Activated T-helper 1 cell treated with anti-CD3 and anti-CD28 coated beads, Interleukin-12 subunit alpha, Interleukin-12 subunit beta, Interleukin-2, Interleukin-4 antibody, amounts not matched to agents 30 ng/mL and 10 ng/mL and 1 ng/mL, durations not matched to agents 14 hours and 24 hours and 36 hours (primary cell): ENCODE measurements around the gene REM1. TPM values are rescaled to one million over a fixed set of nuclear protein-coding genes. Genes with fewer than 3 reads are reported as not detected.
A peak's percentile ranks its signal among the peaks of the same experiment; 100 is the strongest.
"Not testable (repeated sequence)": the region's sequence is repeated elsewhere in the genome, so short reads cannot be mapped to it uniquely, and the experiment has no call there.

ENCODE experiments used
- DNase-seq: peaks from one replicate; pipeline ENCODE4 v3.0.0; 2021; ENCODE audit warnings: low spot score
- H3K27ac Mint-ChIP-seq: one replicate; pipeline ENCODE4 v1.8.0; 2021; ENCODE audit warnings: mild to moderate bottlenecking, mixed read lengths
- H3K27me3 Mint-ChIP-seq: one replicate; pipeline ENCODE4 v1.8.0; 2022; ENCODE audit warnings: mild to moderate bottlenecking, moderate library complexity, mixed read lengths; ENCODE audit not compliant: insufficient read depth
- H3K36me3 Mint-ChIP-seq: one replicate; pipeline ENCODE4 v1.8.0; 2021; ENCODE audit warnings: low read depth, mixed read lengths
- H3K4me1 Mint-ChIP-seq: one replicate; pipeline ENCODE4 v1.8.0; 2021; ENCODE audit warnings: low read depth, mixed read lengths
- H3K4me3 Mint-ChIP-seq: one replicate; pipeline ENCODE4 v1.8.0; 2021; ENCODE audit warnings: mild to moderate bottlenecking, moderate library complexity, mixed read lengths
- H3K9me3 Mint-ChIP-seq: one replicate; pipeline ENCODE4 v1.8.0; 2021; ENCODE audit warnings: mixed read lengths
- intact Hi-C: fragments of 100-400 bp; cut with micrococcal nuclease; formaldehyde crosslinking; loops from one replicate; pipeline ENCODE4 v1.15.1; 2024
- total RNA-seq: library from RNA; stranded (reverse); gene quantifications from 2 replicates; pipeline ENCODE4 v1.2.3, GENCODE V29; 2022

Gene REM1
- total RNA-seq, 1 donor from 2014 or later: not detected

DNA sequence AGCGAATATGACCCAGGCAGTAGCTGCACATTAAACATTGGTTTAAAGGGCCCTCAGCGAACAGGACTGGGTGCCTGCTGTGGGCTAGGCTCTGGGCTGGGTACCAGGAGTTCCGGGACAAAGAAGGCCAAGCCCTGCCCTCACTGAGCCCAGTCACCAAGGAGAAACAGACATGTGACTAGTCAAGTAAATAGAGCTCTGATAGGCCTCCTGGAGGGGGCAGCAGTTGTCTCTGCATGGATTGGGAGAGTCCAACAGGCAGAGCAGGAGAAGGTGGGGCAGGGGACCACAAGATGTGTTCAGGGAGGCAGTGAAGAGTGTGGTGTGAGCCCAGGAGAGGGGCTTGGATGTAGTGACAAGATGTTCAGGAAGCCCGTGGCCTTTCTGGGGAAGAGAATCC, 42.3 kb downstream of the REM1 start:
- no peaks in the 10 kb centered on the region for H3K27me3 Mint-ChIP-seq
- H3K36me3 Mint-ChIP-seq: peaks cover 5% of the 10 kb centered on the region
- no peak overlapping the region for H3K27ac Mint-ChIP-seq
- H3K4me3 Mint-ChIP-seq: no peak overlapping the region
- no peak for DNase-seq
- peaks cover 20% of the 10 kb centered on the region for H3K4me1 Mint-ChIP-seq
- no peaks in the 10 kb centered on the region for H3K9me3 Mint-ChIP-seq
- intact Hi-C loops: no loop called here

- intact Hi-C loops, H3K4me3 Mint-ChIP-seq, H3K36me3 Mint-ChIP-seq, DNase-seq, H3K27me3 Mint-ChIP-seq, H3K27ac Mint-ChIP-seq, H3K9me3 Mint-ChIP-seq: not testable (repeated sequence)
- peaks cover 40% of the 10 kb centered on the region for H3K4me1 Mint-ChIP-seq
Observed at GRCh38 chr20:31521267-31521666, 46.2 kb downstream of the REM1 start.

DNA sequence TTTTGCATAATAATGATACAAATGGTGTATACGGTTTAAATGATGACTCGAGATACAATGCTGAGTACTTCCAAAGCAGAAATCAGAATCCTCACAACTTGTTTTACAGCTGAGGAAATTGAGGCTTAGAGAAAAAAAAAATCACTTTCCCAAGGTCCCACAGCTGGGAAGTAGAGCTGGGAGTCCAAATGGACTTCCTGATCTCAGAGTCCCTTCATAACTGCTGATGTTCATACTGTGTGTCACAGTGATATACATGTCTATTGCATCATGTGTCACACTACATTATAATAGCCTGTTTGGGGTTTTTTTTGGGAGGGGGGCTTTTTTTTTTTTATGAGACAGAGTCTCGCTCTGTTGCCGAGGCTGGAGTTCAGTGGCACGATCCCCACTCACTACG, 47.6 kb downstream of the REM1 start:
- Mint-ChIP-seq H3K4me3 (no peak overlapping the region), H3K27ac (no peak overlapping the region), H3K9me3 (no peaks in the 10 kb centered on the region), H3K36me3 (peaks cover 21% of the 10 kb centered on the region), H3K4me1 (peaks cover 40% of the 10 kb centered on the region), H3K27me3 (no peaks in the 10 kb centered on the region)
- no peak for DNase-seq
- intact Hi-C loops: no loop called here

- H3K27ac Mint-ChIP-seq: no peak overlapping the region
- H3K27me3 Mint-ChIP-seq: no peaks in the 10 kb centered on the region
- no peaks in the 10 kb centered on the region for H3K9me3 Mint-ChIP-seq
- H3K4me1 Mint-ChIP-seq: peaks cover 40% of the 10 kb centered on the region
- intact Hi-C loops: no loop called here
- H3K36me3 Mint-ChIP-seq: peaks cover 21% of the 10 kb centered on the region
- H3K4me3 Mint-ChIP-seq: no peak overlapping the region
- no peak for DNase-seq
Observed at GRCh38 chr20:31523361-31524283, 48.5 kb downstream of the REM1 start.

DNA sequence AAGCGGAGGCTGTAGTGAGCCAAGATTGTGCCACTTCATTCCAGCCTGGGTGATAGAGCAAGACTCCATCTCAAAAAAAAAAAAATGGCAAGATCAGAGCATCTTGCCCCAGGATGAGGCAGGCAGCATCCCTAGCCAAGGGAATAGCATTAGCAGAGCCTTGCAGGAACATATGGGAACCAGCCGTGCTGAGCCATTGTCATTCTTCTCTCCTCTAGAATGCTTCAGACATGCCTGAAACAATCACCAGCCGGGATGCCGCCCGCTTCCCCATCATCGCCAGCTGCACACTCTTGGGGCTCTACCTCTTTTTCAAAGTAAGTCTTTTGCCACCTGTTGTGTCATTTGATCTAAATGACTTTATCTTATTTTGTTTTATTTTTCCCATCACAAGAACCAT, 52.2 kb downstream of the REM1 start:
- intact Hi-C loops: no loop called here
- Mint-ChIP-seq H3K4me3 (no peak overlapping the region), H3K27ac (peak overlapping the region; percentile 58), H3K27me3 (no peaks in the 10 kb centered on the region), H3K36me3 (peaks cover 29% of the 10 kb centered on the region), H3K9me3 (no peaks in the 10 kb centered on the region), H3K4me1 (peaks cover 20% of the 10 kb centered on the region)
- DNase-seq: no peak

Other genes with a start within 250 kb of the REM1 start
- not detected in 2 replicates for gene DEFB115, start 217.6 kb upstream of the REM1 start, total RNA-seq
- not detected in 2 replicates for gene DEFB116, start 166.7 kb upstream of the REM1 start, total RNA-seq
- not detected in 2 replicates for gene DEFB118, start 106.7 kb upstream of the REM1 start, total RNA-seq
- not detected in 2 replicates for gene DEFB119, start 84.7 kb upstream of the REM1 start, total RNA-seq
- not detected in 2 replicates for gene DEFB121, start 69.1 kb upstream of the REM1 start, total RNA-seq
- gene DEFB123, start 34.7 kb upstream of the REM1 start, total RNA-seq: not detected in 2 replicates
- not detected in 2 replicates for gene DEFB124, start 161 bp upstream of the REM1 start, total RNA-seq
- 215 and 228 TPM in 2 replicates for gene HM13, start 39.2 kb downstream of the REM1 start, total RNA-seq
- gene ID1, start 130.0 kb downstream of the REM1 start, total RNA-seq: 3.4 and 4.0 TPM in 2 replicates
- gene COX4I2, start 162.6 kb downstream of the REM1 start, total RNA-seq: not detected in 2 replicates
- gene BCL2L1, start 247.6 kb downstream of the REM1 start, total RNA-seq: 417 and 420 TPM in 2 replicates